Measurements from ENCODE around the gene TMEM94. TPM values are rescaled to one million over a fixed set of nuclear protein-coding genes. Genes with fewer than 3 reads are reported as not detected.

The TMEM94 gene
- total and polyA plus RNA-seq, 2 of the 13 experiments (the other 11 are each of a cell fraction or from before 2014, with no cell fraction given): 32.6 to 134 TPM

DNA sequence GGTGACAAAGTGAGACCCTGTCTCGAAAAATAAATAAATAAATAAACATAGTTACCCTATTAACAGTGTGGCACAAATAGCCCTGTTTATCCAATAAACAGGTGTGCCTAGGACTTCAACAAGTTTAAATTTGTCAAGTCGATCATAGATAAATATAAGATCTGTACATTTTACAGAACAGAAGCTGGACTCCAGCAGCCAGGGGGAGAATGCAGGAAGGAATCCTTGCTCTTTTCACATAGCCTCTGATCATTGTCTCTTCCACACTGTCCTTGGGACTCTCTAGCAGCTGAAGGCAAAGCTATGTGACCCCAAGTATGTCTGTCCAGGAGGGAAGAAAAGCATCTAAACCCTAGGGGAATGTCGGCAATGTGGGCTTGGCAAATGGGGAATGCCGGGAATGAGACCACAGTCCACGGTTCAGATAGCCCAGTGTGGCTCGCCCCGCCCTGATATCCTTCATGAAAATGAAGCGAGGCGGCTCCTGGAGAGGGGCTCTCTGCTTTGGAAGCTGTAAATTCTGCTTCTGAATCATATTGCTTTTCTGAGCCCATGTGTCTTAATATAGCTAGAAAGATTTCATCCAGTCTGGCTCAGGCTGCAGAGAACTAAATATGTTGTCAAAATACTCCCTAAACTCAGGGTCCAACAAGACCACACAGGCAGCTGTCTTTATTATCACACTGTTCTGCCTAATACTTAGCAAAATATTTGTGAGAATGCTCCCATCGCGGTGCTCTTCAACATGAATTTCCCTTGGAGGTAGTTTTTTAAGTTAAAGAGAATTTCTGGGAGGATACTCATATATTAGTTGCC lies 26.1 kb upstream of the TMEM94 start (continued):
- TF ChIP-seq, protein P1, sequence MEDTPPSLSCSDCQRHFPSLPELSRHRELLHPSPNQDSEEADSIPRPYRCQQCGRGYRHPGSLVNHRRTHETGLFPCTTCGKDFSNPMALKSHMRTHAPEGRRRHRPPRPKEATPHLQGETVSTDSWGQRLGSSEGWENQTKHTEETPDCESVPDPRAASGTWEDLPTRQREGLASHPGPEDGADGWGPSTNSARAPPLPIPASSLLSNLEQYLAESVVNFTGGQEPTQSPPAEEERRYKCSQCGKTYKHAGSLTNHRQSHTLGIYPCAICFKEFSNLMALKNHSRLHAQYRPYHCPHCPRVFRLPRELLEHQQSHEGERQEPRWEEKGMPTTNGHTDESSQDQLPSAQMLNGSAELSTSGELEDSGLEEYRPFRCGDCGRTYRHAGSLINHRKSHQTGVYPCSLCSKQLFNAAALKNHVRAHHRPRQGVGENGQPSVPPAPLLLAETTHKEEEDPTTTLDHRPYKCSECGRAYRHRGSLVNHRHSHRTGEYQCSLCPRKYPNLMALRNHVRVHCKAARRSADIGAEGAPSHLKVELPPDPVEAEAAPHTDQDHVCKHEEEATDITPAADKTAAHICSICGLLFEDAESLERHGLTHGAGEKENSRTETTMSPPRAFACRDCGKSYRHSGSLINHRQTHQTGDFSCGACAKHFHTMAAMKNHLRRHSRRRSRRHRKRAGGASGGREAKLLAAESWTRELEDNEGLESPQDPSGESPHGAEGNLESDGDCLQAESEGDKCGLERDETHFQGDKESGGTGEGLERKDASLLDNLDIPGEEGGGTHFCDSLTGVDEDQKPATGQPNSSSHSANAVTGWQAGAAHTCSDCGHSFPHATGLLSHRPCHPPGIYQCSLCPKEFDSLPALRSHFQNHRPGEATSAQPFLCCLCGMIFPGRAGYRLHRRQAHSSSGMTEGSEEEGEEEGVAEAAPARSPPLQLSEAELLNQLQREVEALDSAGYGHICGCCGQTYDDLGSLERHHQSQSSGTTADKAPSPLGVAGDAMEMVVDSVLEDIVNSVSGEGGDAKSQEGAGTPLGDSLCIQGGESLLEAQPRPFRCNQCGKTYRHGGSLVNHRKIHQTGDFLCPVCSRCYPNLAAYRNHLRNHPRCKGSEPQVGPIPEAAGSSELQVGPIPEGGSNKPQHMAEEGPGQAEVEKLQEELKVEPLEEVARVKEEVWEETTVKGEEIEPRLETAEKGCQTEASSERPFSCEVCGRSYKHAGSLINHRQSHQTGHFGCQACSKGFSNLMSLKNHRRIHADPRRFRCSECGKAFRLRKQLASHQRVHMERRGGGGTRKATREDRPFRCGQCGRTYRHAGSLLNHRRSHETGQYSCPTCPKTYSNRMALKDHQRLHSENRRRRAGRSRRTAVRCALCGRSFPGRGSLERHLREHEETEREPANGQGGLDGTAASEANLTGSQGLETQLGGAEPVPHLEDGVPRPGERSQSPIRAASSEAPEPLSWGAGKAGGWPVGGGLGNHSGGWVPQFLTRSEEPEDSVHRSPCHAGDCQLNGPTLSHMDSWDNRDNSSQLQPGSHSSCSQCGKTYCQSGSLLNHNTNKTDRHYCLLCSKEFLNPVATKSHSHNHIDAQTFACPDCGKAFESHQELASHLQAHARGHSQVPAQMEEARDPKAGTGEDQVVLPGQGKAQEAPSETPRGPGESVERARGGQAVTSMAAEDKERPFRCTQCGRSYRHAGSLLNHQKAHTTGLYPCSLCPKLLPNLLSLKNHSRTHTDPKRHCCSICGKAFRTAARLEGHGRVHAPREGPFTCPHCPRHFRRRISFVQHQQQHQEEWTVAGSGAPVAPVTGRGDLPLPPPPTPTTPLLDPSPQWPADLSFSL (CRISPR knock-in tag; IDR thresholded peaks at IDR 0.05): no peak
- no peak; the same call in 1 of the 2 replicates for TF ChIP-seq ARNTL (CRISPR knock-in tag; IDR thresholded peaks at IDR 0.05)
- TF ChIP-seq MEF2D (CRISPR knock-in tag; IDR thresholded peaks at IDR 0.05): 0 out of 2 replicates have a peak, but pooled peaks have one; percentile 20
- TF ChIP-seq, protein P2, sequence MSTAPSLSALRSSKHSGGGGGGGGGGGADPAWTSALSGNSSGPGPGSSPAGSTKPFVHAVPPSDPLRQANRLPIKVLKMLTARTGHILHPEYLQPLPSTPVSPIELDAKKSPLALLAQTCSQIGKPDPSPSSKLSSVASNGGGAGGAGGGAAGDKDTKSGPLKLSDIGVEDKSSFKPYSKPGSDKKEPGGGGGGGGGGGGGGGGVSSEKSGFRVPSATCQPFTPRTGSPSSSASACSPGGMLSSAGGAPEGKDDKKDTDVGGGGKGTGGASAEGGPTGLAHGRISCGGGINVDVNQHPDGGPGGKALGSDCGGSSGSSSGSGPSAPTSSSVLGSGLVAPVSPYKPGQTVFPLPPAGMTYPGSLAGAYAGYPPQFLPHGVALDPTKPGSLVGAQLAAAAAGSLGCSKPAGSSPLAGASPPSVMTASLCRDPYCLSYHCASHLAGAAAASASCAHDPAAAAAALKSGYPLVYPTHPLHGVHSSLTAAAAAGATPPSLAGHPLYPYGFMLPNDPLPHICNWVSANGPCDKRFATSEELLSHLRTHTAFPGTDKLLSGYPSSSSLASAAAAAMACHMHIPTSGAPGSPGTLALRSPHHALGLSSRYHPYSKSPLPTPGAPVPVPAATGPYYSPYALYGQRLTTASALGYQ (CRISPR knock-in tag; IDR thresholded peaks at IDR 0.05): peak; percentile 27; the same call in 1 of the 2 replicates
- TF ChIP-seq, protein P3, sequence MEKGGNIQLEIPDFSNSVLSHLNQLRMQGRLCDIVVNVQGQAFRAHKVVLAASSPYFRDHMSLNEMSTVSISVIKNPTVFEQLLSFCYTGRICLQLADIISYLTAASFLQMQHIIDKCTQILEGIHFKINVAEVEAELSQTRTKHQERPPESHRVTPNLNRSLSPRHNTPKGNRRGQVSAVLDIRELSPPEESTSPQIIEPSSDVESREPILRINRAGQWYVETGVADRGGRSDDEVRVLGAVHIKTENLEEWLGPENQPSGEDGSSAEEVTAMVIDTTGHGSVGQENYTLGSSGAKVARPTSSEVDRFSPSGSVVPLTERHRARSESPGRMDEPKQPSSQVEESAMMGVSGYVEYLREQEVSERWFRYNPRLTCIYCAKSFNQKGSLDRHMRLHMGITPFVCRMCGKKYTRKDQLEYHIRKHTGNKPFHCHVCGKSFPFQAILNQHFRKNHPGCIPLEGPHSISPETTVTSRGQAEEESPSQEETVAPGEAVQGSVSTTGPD (CRISPR knock-in tag; IDR thresholded peaks at IDR 0.05): peak; percentile 56; the same call in 1 of the 2 replicates
- TF ChIP-seq SIN3B (IDR thresholded peaks at IDR 0.05; ENCODE audit: low read length): no peak
- TF ChIP-seq, protein P4, sequence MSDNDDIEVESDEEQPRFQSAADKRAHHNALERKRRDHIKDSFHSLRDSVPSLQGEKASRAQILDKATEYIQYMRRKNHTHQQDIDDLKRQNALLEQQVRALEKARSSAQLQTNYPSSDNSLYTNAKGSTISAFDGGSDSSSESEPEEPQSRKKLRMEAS (IDR thresholded peaks at IDR 0.05): peak; percentile 58; the same call in 1 of the 2 replicates
- TF ChIP-seq, protein P5, sequence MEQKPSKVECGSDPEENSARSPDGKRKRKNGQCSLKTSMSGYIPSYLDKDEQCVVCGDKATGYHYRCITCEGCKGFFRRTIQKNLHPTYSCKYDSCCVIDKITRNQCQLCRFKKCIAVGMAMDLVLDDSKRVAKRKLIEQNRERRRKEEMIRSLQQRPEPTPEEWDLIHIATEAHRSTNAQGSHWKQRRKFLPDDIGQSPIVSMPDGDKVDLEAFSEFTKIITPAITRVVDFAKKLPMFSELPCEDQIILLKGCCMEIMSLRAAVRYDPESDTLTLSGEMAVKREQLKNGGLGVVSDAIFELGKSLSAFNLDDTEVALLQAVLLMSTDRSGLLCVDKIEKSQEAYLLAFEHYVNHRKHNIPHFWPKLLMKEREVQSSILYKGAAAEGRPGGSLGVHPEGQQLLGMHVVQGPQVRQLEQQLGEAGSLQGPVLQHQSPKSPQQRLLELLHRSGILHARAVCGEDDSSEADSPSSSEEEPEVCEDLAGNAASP (CRISPR knock-in tag; IDR thresholded peaks at IDR 0.05; ENCODE audit: borderline replicate concordance): peak; percentile 22; the same call in 1 of the 2 replicates
- TF ChIP-seq, protein P6, sequence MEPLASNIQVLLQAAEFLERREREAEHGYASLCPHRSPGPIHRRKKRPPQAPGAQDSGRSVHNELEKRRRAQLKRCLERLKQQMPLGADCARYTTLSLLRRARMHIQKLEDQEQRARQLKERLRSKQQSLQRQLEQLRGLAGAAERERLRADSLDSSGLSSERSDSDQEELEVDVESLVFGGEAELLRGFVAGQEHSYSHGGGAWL (CRISPR knock-in tag; IDR thresholded peaks at IDR 0.05): 0 out of 2 replicates have a peak, but pooled peaks have one; percentile 27
- TF ChIP-seq, protein P7, sequence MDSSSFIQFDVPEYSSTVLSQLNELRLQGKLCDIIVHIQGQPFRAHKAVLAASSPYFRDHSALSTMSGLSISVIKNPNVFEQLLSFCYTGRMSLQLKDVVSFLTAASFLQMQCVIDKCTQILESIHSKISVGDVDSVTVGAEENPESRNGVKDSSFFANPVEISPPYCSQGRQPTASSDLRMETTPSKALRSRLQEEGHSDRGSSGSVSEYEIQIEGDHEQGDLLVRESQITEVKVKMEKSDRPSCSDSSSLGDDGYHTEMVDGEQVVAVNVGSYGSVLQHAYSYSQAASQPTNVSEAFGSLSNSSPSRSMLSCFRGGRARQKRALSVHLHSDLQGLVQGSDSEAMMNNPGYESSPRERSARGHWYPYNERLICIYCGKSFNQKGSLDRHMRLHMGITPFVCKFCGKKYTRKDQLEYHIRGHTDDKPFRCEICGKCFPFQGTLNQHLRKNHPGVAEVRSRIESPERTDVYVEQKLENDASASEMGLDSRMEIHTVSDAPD (CRISPR knock-in tag; IDR thresholded peaks at IDR 0.05): peak; percentile 95; the same call in 1 of the 2 replicates
- TF ChIP-seq, protein P8, sequence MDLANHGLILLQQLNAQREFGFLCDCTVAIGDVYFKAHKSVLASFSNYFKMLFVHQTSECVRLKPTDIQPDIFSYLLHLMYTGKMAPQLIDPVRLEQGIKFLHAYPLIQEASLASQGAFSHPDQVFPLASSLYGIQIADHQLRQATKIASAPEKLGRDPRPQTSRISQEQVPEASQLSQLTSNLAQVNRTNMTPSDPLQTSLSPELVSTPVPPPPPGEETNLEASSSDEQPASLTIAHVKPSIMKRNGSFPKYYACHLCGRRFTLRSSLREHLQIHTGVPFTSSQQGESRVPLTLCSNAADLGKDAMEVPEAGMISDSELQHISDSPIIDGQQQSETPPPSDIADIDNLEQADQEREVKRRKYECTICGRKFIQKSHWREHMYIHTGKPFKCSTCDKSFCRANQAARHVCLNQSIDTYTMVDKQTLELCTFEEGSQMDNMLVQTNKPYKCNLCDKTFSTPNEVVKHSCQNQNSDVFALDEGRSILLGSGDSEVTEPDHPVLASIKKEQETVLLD (CRISPR knock-in tag; IDR thresholded peaks at IDR 0.05; ENCODE audit: low read depth): no peak

Measured in HepG2 (cell line).